Measurements from ENCODE around the gene NTMT2. TPM values are rescaled to one million over a fixed set of nuclear protein-coding genes. Genes with fewer than 3 reads are reported as not detected.
"Not testable (repeated sequence)": the region's sequence is repeated elsewhere in the genome, so short reads cannot be mapped to it uniquely, and the experiment has no call there.

Gene NTMT2
- not detected in 2 replicates for total RNA-seq (2014; rRNA removed; shearing (Covaris generic))

GRCh38 chr1:170145770-170146676 is at the start of gene NTMT2:
NTMT2 (plus strand) TSS chr1:170145959; CDS start chr1:170146108, 149 bp downstream.
- peak; percentile 12 for DNase-seq (ENCODE audit: low read depth)

- no peak for DNase-seq (ENCODE audit: low read depth)
Observed at GRCh38 chr1:170095976-170096748, 49.6 kb upstream of the NTMT2 start.

- no peak for DNase-seq (ENCODE audit: low read depth)
Observed at GRCh38 chr1:170096806-170097340, 48.9 kb upstream of the NTMT2 start.

DNA sequence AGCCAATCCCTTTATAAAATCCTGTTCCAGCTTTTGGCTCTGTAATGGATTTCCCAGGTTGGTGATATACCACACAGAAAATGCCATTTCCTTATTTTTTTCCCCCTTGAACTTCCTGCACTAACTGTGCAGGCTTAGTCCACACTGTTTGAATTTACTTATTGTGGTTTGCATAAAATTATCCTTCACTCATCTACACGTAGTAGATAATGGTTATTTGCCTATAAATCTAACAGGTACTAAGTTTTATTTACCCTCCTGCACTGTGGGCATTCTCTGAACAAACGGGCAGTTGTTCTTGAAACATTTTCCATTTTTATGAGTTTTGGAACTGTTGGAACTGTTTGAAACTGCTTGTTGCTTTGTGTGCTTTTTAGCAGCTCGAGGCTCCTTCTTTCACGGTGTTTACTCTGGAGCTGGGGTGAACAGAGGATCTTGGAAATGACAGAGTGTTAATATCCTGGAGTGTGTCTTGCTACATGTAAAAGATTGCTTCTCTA is 48.3 kb upstream of the NTMT2 start:
- DNase-seq (ENCODE audit: low read depth): no peak

DNA sequence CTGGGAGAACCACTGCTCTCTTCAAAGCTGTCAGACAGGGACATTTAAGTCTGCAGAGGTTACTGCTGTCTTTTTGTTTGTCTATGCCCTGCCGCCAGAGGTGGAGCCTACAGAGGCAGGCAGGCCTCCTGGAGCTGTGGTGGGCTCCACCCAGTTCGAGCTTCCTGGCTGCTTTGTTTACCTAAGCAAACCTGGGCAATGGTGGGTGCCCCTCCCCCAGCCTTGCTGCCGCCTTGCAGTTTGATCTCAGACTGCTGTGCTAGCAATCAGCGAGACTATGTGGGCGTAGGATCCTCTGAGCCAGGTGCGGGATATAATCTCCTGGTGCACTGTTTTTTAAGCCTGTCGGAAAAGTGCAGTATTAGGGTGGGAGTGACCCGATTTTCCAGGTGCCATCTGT is 32.6 kb upstream of the NTMT2 start:
- DNase-seq (ENCODE audit: low read depth): not testable (repeated sequence)

- peak; percentile 35 for DNase-seq (ENCODE audit: low read depth)
Observed at GRCh38 chr1:170114906-170115305, 30.9 kb upstream of the NTMT2 start.

- no peak for DNase-seq (ENCODE audit: low read depth)
Observed at GRCh38 chr1:170122366-170122765, 23.4 kb upstream of the NTMT2 start.

GRCh38 chr1:170125269-170125668 is 20.5 kb upstream of the NTMT2 start:
- DNase-seq (ENCODE audit: low read depth): no peak

- peak; percentile 10 for DNase-seq (ENCODE audit: low read depth)
Observed at GRCh38 chr1:170126696-170127095, 19.1 kb upstream of the NTMT2 start.

GRCh38 chr1:170131450-170131849 is 14.3 kb upstream of the NTMT2 start:
- no peak for DNase-seq (ENCODE audit: low read depth)

- DNase-seq (ENCODE audit: low read depth): no peak
Observed at GRCh38 chr1:170131984-170132383, 13.8 kb upstream of the NTMT2 start.

- no peak for DNase-seq (ENCODE audit: low read depth)
Observed at GRCh38 chr1:170133766-170134495, 11.8 kb upstream of the NTMT2 start.

DNA sequence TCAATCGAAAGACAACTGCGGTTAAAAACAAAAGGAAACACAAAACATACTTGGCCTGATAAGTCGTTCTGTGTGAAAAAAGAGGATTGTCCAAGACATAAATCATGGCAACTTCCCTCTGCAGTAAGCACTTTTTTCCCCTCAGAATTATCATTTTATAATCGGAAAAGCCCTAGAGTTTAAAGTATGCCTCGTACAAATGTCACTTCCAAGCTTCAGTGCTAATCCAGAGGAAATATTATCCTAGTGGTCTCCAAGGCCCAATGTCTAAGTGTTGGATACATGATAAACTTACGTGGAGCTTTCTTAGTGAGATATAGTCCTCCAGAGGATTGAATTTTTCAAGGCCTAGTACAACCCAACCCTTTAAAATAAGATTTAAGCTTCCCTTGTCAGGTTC is 11.2 kb upstream of the NTMT2 start:
- DNase-seq (ENCODE audit: low read depth): no peak

DNA sequence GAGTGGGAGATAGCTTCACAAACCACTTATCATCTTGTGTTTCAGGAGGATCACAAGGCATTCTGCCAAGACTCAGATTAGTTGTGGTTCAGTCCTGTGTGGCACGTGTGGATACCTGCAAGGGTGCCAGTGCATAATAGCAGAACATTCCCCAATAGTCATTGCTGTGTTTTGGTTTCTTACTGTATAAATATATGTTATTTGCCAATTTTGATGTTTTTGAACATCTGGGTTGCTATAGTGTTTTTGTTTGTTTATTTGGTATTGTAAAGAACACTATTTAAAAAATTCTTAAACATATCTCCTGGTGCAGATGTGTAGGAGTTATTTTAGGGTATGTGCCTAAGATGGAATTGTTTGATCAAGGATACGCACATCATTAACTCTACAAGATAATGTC is 5.4 kb upstream of the NTMT2 start:
- no peak for DNase-seq (ENCODE audit: low read depth)

- no peak for DNase-seq (ENCODE audit: low read depth)
Observed at GRCh38 chr1:170145061-170145460, 698 bp upstream of the NTMT2 start.

DNA sequence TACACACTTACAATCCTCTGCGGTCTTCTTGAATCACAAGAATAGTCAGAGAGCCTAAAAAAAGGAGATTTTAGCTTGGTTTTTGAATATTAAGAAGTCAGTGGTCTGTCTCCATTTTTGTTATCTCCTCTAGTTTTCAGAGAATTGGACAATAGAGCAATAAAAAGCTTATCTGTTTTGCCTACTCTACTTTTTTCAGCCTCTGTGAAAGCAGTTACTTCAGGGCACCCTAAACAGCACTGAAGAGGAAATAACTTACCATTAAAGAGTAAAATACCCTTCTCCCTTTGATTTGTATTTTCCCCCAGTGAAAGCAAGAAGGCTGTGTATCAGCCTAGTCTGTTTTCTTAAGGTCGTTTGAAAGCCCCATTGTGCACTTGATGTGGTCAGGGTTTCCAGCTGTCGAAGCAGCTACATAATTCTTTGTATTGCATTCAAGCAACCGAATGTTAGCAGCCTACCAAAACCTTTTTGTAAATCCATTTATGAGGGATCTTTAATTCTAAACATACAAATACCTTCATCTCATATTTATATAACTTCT is 1.0 kb downstream of the NTMT2 start:
- DNase-seq (ENCODE audit: low read depth): no peak

- no peak for DNase-seq (ENCODE audit: low read depth)
Observed at GRCh38 chr1:170149241-170149640, 3.5 kb downstream of the NTMT2 start.

DNA sequence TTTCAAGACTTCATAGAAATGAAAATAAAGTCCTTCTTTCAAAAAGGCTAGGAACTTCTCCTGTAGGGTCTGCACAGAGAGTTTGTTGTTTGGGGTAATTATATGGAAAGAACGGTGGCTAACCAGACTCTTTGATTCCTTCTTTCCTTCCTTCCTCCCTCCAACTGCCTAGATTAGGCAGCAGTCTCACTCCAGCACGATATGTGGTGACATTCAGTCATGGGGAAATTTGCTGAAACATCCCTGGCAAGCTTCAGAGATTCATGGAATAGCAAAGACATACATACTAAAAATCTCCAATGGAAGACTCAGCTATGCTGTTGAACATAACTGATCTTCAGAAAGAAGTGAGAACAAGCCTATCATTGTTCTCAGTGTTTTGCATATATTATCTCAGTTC is 4.3 kb downstream of the NTMT2 start:
- no peak for DNase-seq (ENCODE audit: low read depth)

- no peak for DNase-seq (ENCODE audit: low read depth)
Observed at GRCh38 chr1:170150921-170151320, 5.2 kb downstream of the NTMT2 start.

DNA sequence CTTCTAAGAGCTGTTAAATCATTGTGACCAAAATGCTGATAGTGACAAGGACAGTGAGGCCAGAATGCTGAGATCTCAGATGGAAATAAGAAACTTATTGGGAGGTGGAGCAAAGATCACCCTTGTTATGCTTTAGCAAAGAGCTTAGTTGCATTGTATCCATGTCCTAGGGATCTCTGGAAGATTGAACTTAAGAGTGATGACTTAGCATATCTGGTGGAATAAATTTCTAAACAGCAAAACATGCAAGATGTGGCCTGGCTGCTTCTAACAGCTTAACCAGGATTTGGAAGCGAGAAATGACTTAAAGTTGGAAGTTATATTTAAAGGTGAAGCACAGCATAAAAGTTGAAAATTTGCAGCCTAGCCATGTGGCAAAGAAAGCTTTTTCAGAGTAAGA is 7.7 kb downstream of the NTMT2 start:
- DNase-seq (ENCODE audit: low read depth): no peak

DNA sequence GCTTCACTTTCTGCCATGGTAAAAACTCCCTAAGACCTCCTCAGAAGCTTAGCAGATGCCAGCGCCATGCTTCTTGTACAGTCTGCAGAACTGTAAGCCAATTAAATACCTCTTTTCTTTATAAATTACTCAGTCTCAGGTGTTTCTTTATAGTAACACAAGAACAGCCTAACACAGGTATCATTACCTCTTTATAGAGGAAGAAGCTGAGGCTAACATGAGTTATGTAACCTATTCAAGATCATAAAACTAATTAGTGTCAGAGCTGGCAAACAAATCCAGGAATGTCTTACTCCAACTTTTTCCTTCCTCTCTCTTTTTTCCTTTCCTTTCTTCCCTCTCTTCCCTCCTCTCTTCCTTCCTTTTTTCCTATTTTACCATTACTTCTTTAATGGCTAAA is 9.3 kb downstream of the NTMT2 start:
- no peak for DNase-seq (ENCODE audit: low read depth)

Measured in M059J (cell line).